Panc1 (cell line): ENCODE data around the gene SLC8B1. TPM values are rescaled to one million over a fixed set of nuclear protein-coding genes. Genes with fewer than 3 reads are reported as not detected.

Experiments
- ATAC-seq: fragments of 200-7000 bp; cut with Tn5 transposase; 2 replicates; pipeline ENCODE4 v1.9.1; 2020; ENCODE audit warnings: mild to moderate bottlenecking, moderate library complexity
- BruUV-seq: library from RNA; stranded (reverse); fragments of 400-500 nt; replicated peaks from 2 replicates; lab custom pipeline; 2021; lab: Mats Ljungman, UMichigan
- CTCF ChIA-PET: fragments of 300-600 bp; sonication (Branson Sonifier 250); formaldehyde crosslinking; loops from one replicate; lab custom pipeline; 2022; ENCODE audit warnings: antibody characterized with exemption; lab: Charles Lee
- POLR2A ChIA-PET: fragments of 300-600 bp; sonication (Branson Sonifier 250); formaldehyde crosslinking; loops from one replicate; lab custom pipeline; 2022; ENCODE audit warnings: antibody characterized with exemption; lab: Charles Lee
- DNase-seq: peaks from one replicate; pipeline ENCODE4 v3.0.0-alpha.2; 2010; ENCODE audit warnings: low read depth, low spot score
- H3K27ac ChIP-seq: 2 replicates; pipeline ENCODE4 v1.5.1; 2011; ENCODE audit warnings: mild to moderate bottlenecking, low read length, inconsistent platforms
- H3K27me3 ChIP-seq: fragments of 200-500 bp; sonication (Bioruptor generic); 2 replicates; pipeline ENCODE4 v1.6.0; 2014; ENCODE audit warnings: low read length, inconsistent platforms; ENCODE audit not compliant: control insufficient read depth, insufficient read depth
- H3K36me3 ChIP-seq: fragments of 200-500 bp; sonication (Bioruptor generic); 2 replicates; pipeline ENCODE4 v1.5.1; 2014; ENCODE audit warnings: inconsistent platforms, mild to moderate bottlenecking, low read length, moderate library complexity; ENCODE audit not compliant: control insufficient read depth, insufficient read depth
- H3K4me1 ChIP-seq: 2 replicates; pipeline ENCODE4 v1.5.1; 2011; ENCODE audit warnings: inconsistent platforms, mild to moderate bottlenecking, low read length, moderate library complexity; ENCODE audit not compliant: control insufficient read depth, insufficient read depth
- H3K4me3 ChIP-seq, 2 experiments: 2 replicates each; pipeline ENCODE4 v1.5.1; 2011 to 2012; ENCODE audit warnings: low read depth in 2 of 2, low read length in 2 of 2, mild to moderate bottlenecking in 2 of 2, inconsistent platforms in 1 of 2, moderate library complexity in 1 of 2
- H3K9me3 ChIP-seq: fragments of 200-500 bp; sonication (Bioruptor generic); 2 replicates; pipeline ENCODE4 v1.5.1; 2014; ENCODE audit warnings: low read depth, mild to moderate bottlenecking, inconsistent platforms, low read length, moderate library complexity; ENCODE audit not compliant: control insufficient read depth, insufficient read depth
- POLR2AphosphoS5 ChIP-seq: IDR thresholded peaks from 2 replicates; pipeline ENCODE4 v1.6.1; 2012; ENCODE audit warnings: mild to moderate bottlenecking, low read depth, low read length, moderate library complexity
- REST ChIP-seq, 2 experiments: IDR thresholded peaks; 2 replicates each; pipeline ENCODE4 v1.6.1; 2011 to 2012; ENCODE audit warnings: low read depth in 2 of 2, control low read depth in 1 of 2, low read length in 1 of 2, mild to moderate bottlenecking in 1 of 2, moderate library complexity in 1 of 2; ENCODE audit not compliant: insufficient read depth in 1 of 2
- SIN3A ChIP-seq: IDR thresholded peaks from 2 replicates; pipeline ENCODE4 v1.6.1; 2012; ENCODE audit warnings: low read depth, mild to moderate bottlenecking, low read length, moderate library complexity, borderline replicate concordance; ENCODE audit not compliant: insufficient read depth
- TCF7L2 ChIP-seq: IDR thresholded peaks from 2 replicates; pipeline ENCODE4 v1.6.1; 2011; ENCODE audit warnings: mild to moderate bottlenecking, low read depth, low read length, inconsistent platforms
- in situ Hi-C: cut with HindIII; loops from 2 replicates; pipeline ENCODE4 v1.10.0; 2016; ENCODE audit warnings: low sequenced_read_pairs, low pct_unique_long_range_greater_than_20kb
- intact Hi-C: fragments of 100-400 bp; cut with micrococcal nuclease; formaldehyde crosslinking; loops from one replicate; pipeline ENCODE4 v1.10.0; 2022; ENCODE audit not compliant: unreplicated experiment
- total RNA-seq: library from RNA; stranded (reverse); gene quantifications from one replicate; pipeline ENCODE4 v1.2.1, GENCODE V29; 2021; ENCODE audit not compliant: unreplicated experiment
- TF ChIP-seq, protein P1 (sequence below): fragments of 450-650 bp; IDR thresholded peaks from 2 replicates; pipeline ENCODE4 v1.5.1; 2017; ENCODE audit warnings: mild to moderate bottlenecking

SLC8B1 gene
- total RNA-seq, 1 experiment from 2014 or later, result 26.7 TPM

DNA sequence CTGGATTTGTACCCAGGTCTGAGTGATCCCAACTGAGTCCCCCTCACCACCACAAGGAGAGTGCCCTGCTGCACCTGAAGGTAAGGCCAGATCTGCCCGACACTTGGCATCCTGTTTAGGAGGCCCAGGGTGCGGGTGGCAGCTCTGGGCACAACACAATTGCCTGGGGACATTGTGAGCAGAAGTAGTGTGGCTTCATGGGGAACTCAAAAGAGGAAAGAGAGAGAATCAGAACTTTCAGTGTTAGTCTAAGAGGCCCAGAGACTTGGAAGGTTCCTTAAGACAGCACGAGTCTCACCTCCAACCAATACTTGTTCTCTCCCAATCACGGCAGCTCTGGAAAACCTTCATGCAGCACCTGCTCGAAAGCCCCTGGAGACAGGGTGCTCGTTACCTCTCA lies 6.6 kb upstream of the SLC8B1 start:
- ChIA-PET CTCF (no interaction called here), POLR2A (no interaction called here)
- TF ChIP-seq SIN3A (no peak), TCF7L2 (no peak), REST (IDR thresholded peaks at IDR 0.05; ENCODE audit: insufficient read depth in 1 of 2, low read depth in 2 of 2, low read length in 1 of 2) (no peak), POLR2AphosphoS5 (no peak)
- TF ChIP-seq, protein P1, sequence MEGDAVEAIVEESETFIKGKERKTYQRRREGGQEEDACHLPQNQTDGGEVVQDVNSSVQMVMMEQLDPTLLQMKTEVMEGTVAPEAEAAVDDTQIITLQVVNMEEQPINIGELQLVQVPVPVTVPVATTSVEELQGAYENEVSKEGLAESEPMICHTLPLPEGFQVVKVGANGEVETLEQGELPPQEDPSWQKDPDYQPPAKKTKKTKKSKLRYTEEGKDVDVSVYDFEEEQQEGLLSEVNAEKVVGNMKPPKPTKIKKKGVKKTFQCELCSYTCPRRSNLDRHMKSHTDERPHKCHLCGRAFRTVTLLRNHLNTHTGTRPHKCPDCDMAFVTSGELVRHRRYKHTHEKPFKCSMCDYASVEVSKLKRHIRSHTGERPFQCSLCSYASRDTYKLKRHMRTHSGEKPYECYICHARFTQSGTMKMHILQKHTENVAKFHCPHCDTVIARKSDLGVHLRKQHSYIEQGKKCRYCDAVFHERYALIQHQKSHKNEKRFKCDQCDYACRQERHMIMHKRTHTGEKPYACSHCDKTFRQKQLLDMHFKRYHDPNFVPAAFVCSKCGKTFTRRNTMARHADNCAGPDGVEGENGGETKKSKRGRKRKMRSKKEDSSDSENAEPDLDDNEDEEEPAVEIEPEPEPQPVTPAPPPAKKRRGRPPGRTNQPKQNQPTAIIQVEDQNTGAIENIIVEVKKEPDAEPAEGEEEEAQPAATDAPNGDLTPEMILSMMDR, result no peak
- H3K4me3 ChIP-seq, result no peak overlapping the region
- in situ Hi-C loops (no loop called here), intact Hi-C loops (no loop called here)
- no TSS peak for BruUV-seq
- H3K27ac ChIP-seq, result no peak overlapping the region
- H3K36me3 ChIP-seq, result no peaks in the 10 kb centered on the region
- no peaks in the 10 kb centered on the region for H3K4me1 ChIP-seq
- DNase-seq (no peak), ATAC-seq (no peak)
- H3K27me3 ChIP-seq, result no peaks in the 10 kb centered on the region
- no peaks in the 10 kb centered on the region for H3K9me3 ChIP-seq

DNA sequence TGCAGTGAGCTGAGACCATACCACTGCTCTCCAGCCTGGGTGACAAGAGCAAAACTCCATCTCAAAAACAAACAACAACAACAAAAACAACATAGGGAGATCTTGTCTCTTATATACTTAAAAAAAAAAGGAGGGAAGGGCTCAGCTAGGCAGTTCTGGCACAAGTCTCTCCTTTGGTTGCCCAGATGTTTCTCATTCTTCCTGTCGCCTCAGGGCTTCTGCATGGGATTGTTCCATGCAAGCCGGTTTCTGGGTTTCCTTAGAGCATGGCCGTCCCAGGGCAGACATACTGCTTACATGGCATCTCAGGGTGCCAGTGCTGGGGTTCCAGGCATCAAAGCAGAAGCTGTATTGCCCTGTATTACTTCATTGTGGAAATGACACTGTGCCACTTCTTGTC lies 5.2 kb upstream of the SLC8B1 start:
- intact Hi-C loops, result no loop called here
- in situ Hi-C loops, result no loop called here
- CTCF ChIA-PET, result no interaction called here
- H3K27me3 ChIP-seq, result no peaks in the 10 kb centered on the region
- no peak for TF ChIP-seq TCF7L2
- TF ChIP-seq, protein P1, result no peak
- no peak for TF ChIP-seq POLR2AphosphoS5
- TF ChIP-seq REST (IDR thresholded peaks at IDR 0.05; ENCODE audit: insufficient read depth in 1 of 2, low read depth in 2 of 2, low read length in 1 of 2), result no peak
- no peak for TF ChIP-seq SIN3A
- H3K9me3 ChIP-seq, result no peaks in the 10 kb centered on the region
- no peak overlapping the region for H3K27ac ChIP-seq
- no peak for DNase-seq
- no peaks in the 10 kb centered on the region for H3K36me3 ChIP-seq
- no peak for ATAC-seq
- POLR2A ChIA-PET, result no interaction called here
- no TSS peak for BruUV-seq
- no peak overlapping the region for H3K4me3 ChIP-seq
- H3K4me1 ChIP-seq, result no peaks in the 10 kb centered on the region
